Cardiac fibroblast (primary cell): Measurements from ENCODE around the gene ETNK2.

Experiments used
- DNase-seq, 2 donors: peaks; one replicate each; pipeline versions ENCODE4 v3.0.0 to v3.0.0-alpha.2; 2010; ENCODE audit warnings: low read depth in 2 of 2
- H3K4me3 ChIP-seq, 2 donors: replicated peaks in 1 of 2; 1 replicate in 1 of 2; 2 replicates in 1 of 2; pipeline ENCODE4 v1.5.1; 2011; ENCODE audit warnings: low read depth in 2 of 2, low read length in 2 of 2, mild to moderate bottlenecking in 2 of 2, moderate library complexity in 1 of 2
- TF ChIP-seq, protein P1 (sequence below): IDR thresholded peaks from one replicate; pipeline ENCODE4 v1.5.1; 2011; ENCODE audit warnings: low read depth, mild to moderate bottlenecking, low read length, inconsistent platforms

Gene ETNK2

DNA sequence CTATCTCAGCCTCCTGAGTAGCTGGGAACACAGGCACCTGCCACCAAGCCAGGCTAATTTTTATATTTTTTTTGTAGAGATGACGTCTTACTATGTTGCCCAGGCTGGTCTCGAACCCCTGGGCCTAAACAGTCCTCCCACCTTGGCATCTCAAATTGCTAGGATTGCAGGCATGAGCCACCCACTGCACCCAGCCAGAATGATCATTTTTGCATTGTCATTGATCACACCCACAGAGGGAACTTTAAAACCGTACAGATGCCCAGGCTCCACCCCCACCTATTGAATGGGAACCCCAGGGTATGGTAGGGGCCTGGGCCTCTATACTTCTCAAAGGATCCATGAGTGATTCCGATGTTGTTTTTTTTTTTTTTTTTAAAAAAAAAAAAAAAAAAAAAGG is 36.7 kb downstream of the ETNK2 start:
- no peak overlapping the region for H3K4me3 ChIP-seq
- TF ChIP-seq, protein P1, sequence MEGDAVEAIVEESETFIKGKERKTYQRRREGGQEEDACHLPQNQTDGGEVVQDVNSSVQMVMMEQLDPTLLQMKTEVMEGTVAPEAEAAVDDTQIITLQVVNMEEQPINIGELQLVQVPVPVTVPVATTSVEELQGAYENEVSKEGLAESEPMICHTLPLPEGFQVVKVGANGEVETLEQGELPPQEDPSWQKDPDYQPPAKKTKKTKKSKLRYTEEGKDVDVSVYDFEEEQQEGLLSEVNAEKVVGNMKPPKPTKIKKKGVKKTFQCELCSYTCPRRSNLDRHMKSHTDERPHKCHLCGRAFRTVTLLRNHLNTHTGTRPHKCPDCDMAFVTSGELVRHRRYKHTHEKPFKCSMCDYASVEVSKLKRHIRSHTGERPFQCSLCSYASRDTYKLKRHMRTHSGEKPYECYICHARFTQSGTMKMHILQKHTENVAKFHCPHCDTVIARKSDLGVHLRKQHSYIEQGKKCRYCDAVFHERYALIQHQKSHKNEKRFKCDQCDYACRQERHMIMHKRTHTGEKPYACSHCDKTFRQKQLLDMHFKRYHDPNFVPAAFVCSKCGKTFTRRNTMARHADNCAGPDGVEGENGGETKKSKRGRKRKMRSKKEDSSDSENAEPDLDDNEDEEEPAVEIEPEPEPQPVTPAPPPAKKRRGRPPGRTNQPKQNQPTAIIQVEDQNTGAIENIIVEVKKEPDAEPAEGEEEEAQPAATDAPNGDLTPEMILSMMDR = no peak
- no peak for DNase-seq

DNA sequence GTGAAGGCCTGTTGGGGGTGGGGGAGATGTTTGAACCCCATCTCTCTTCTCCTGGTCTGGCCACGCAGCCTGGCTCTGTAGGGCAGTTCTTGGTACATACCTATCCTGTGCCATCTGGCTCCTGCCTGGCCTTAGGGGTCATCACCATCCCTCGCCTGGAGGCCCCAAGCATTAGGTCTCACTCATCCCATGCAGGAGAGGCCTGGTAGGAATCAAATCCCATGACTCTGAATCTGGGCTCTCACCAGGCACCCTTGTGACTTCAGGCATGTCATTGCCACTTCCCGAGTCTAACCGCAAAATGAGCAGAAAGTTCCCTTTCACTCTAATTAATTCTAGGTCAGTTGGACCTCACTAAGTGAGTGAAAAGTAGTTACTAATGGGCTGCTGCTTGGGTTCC is 37.2 kb downstream of the ETNK2 start:
- TF ChIP-seq, protein P1 = no peak
- H3K4me3 ChIP-seq = no peak overlapping the region
- DNase-seq = no peak

DNA sequence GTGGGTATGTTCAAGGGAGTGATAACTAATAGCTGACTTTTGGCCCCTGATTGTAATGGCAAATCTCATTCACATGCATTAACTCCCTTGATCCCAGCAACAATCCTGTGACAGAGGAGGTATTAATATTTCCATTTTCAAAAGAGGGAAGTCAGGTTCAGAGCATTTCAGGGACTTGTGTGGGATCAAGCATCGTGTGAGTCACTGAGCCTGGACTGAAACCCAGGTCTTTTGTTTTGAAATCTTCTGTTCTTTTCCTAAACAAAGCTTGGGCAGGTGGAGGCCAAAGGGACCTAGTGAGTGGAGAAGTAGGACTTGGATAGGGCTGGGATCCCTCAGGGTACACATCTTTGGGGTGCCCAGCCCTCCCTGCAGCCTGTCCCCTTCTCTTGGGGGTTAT is 37.9 kb downstream of the ETNK2 start:
- peak; percentile 18 to 51 for DNase-seq
- TF ChIP-seq, protein P1 = no peak
- H3K4me3 ChIP-seq = no peak overlapping the region

DNA sequence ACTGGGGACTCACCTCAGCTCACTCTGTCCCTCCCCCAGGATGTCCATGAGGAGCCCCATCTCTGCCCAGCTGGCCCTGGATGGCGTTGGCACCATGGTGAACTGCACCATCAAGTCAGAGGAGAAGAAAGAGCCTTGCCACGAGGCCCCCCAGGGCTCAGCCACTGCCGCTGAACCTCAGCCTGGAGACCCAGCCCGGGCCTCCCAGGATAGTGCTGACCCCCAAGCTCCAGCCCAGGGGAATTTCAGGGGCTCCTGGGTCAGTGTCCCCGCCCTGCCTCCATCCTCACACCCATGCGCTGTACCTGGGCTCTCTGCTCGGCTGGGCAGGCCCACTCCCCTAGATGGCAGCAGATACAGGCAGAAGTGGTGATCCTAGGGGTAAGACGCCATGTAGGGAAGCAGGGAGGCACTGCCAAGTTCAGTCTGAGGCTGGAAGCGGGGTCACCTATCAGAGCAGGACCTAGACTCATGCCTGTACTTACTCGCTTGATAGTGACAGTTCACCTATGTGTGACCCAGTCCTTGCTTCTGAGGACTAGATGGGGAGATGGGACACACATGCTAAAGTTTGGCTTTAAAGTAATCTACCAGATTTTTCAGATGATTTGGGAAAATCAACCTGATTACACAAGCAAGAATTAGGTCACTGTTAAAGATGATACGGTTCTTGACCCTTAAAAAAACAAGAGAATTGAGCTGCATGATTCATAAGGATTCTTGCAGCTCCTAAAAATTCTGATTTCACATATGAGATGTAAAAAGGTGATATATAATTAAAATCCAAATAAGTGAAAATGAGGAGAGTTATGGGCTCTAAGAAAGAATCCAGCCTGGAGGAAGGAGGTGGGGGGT is 38.7 kb downstream of the ETNK2 start:
- H3K4me3 ChIP-seq = no peak overlapping the region
- TF ChIP-seq, protein P1 = no peak
- peak in 1 of 2 donors; percentile 21 for DNase-seq

DNA sequence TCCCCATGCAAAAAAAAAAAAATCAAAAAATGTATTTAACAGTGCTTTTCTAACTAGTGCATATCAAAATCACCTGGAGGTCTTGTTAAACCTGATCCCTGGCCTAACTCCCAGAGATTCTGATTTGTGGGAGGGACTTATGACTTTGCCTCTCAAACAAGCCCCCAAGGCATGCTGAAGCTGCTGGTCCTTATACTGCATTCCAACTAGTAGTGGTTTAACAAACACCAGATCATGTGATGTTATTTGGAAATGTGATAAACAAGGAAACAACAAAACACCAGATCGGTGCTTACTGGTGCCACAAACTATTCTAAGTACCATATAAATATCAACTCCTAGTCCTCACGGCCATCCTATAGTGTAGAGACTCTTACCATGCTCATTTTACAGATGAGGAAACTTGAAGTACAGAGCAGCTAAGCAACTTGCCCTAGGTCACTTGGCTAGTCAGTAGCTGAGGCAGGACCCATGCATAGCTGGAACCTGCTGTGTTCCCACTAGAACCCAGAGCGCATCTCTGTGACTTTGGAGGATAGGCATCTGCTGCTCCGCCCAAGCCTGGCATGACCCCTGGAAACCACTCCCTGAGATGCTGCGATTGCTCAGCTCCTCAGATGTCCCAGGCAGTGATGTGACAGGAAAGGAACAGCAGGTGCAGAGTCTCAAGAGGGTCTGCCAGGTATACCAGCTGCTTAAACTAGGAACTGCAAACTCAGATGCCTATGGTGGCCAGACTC is 40.8 kb downstream of the ETNK2 start:
- no peak for DNase-seq
- no peak overlapping the region for H3K4me3 ChIP-seq
- TF ChIP-seq, protein P1 = no peak

DNA sequence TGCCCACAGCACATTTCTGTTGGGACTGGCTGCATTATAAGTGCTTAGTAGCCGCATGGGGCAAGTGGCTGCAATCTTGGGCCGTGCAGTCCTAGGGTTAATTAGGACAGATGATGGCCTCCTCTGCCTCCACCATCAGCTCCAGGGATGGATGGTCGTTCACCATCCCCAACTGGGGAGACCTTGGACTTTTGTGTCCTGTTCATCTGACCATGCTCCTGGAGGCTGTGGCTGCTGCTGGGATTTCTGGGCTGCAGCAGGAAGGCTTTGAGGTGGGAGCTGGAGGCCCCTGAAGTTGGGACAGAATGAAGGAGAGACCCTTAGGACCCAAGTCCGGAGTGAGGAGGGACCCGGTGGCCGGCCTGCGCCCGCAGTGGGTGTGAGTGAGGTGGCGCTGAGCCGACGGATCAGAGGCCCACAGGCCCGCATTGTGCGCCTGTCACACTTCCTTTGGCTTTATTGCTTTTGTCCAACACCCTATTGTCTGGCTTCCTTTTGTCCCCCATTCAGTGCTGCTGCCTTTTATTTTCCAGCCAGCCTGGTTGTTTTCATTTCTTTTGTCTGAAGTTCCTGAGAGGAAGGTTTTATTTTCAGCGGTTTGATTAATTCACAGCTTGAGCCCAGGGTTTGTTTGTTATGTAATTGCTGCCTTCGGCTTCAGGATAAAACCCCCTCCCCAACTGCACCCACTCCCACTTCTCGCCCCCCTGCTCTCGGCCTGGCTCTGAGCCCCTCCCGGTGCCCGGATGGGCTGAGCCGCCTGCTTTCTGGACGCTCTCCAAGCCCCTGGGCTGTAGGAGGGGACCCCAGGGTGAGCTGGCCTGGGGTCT is 43.3 kb downstream of the ETNK2 start:
- H3K4me3 ChIP-seq = no peak overlapping the region
- TF ChIP-seq, protein P1 = no peak
- DNase-seq = no peak
